ENCODE results near the gene PMM2.
"Not testable (repeated sequence)": the region's sequence is repeated elsewhere in the genome, so short reads cannot be mapped to it uniquely, and the experiment has no call there.

Gene PMM2

GRCh38 chr16:8866118-8866883 is 68.7 kb downstream of the PMM2 start:
- no peak for DNase-seq (ENCODE audit: low read depth in 1 of 2, low spot score in 1 of 2)

- DNase-seq (ENCODE audit: low read depth in 1 of 2, low spot score in 1 of 2), result no peak
These were observed 69.2 kb downstream of the PMM2 start for GRCh38 chr16:8866884-8867215.

GRCh38 chr16:8867216-8867931 is 69.7 kb downstream of the PMM2 start:
- DNase-seq (ENCODE audit: low read depth in 1 of 2, low spot score in 1 of 2), result no peak

- peak; percentile 25 to 32 for DNase-seq (ENCODE audit: low read depth in 1 of 2, low spot score in 1 of 2)
These were observed 70.3 kb downstream of the PMM2 start for GRCh38 chr16:8867932-8868415.

GRCh38 chr16:8868416-8869211 is 71.0 kb downstream of the PMM2 start, which contains the start of gene CARHSP1:
Gene CARHSP1, minus strand, starts transcription at chr16:8869006. Its CDS starts 9,678 bp downstream, at chr16:8859328.
- DNase-seq (ENCODE audit: low read depth in 1 of 2, low spot score in 1 of 2), result peak; percentile 60 to 66

GRCh38 chr16:8869212-8869987 is 71.8 kb downstream of the PMM2 start:
- no peak for DNase-seq (ENCODE audit: low read depth in 1 of 2, low spot score in 1 of 2)

- not testable (repeated sequence) for DNase-seq (ENCODE audit: low read depth in 1 of 2, low spot score in 1 of 2)
These were observed 72.3 kb downstream of the PMM2 start for GRCh38 chr16:8869988-8870241.

GRCh38 chr16:8872071-8872470 is 74.4 kb downstream of the PMM2 start:
- DNase-seq (ENCODE audit: low read depth in 1 of 2, low spot score in 1 of 2), result no peak

- DNase-seq (ENCODE audit: low read depth in 1 of 2, low spot score in 1 of 2), result no peak
These were observed 75.6 kb downstream of the PMM2 start for GRCh38 chr16:8872967-8873865.

- DNase-seq (ENCODE audit: low read depth in 1 of 2, low spot score in 1 of 2), result not testable (repeated sequence)
These were observed 76.2 kb downstream of the PMM2 start for GRCh38 chr16:8873866-8874195.

GRCh38 chr16:8874388-8874787 is 76.7 kb downstream of the PMM2 start:
- no peak for DNase-seq (ENCODE audit: low read depth in 1 of 2, low spot score in 1 of 2)

GRCh38 chr16:8875317-8875716 is 77.7 kb downstream of the PMM2 start:
- DNase-seq (ENCODE audit: low read depth in 1 of 2, low spot score in 1 of 2), result not testable (repeated sequence)

GRCh38 chr16:8877894-8878522 is 80.4 kb downstream of the PMM2 start:
- DNase-seq (ENCODE audit: low read depth in 1 of 2, low spot score in 1 of 2), result no peak

GRCh38 chr16:8878523-8878911 is 80.9 kb downstream of the PMM2 start:
- no peak for DNase-seq (ENCODE audit: low read depth in 1 of 2, low spot score in 1 of 2)

- DNase-seq (ENCODE audit: low read depth in 1 of 2, low spot score in 1 of 2), result no peak
These were observed 83.3 kb downstream of the PMM2 start for GRCh38 chr16:8880839-8881510.

GRCh38 chr16:8882041-8882617 is 84.5 kb downstream of the PMM2 start, which contains the start of gene LITAFD:
Gene LITAFD, plus strand, starts transcription at chr16:8882351. Its CDS starts 2,005 bp downstream, at chr16:8884356.
- DNase-seq (ENCODE audit: low read depth in 1 of 2, low spot score in 1 of 2), result no peak

- DNase-seq (ENCODE audit: low read depth in 1 of 2, low spot score in 1 of 2), result no peak
These were observed 85.2 kb downstream of the PMM2 start for GRCh38 chr16:8882725-8883377.

Data from stimulated activated CD4-positive, alpha-beta T cell treated with anti-CD3 and anti-CD28 coated beads, Interleukin-15, amount 100 ng/mL, for 1 hour (primary cell).